GM19043 (cell line): ENCODE data around the gene SLC2A6.

Experiments
- ATAC-seq: cut with Tn5 transposase; IDR thresholded peaks from one replicate; pipeline ENCODE4 v1.9.1; 2021; ENCODE audit warnings: low read depth; ENCODE audit not compliant: unreplicated experiment

The SLC2A6 gene

GRCh38 chr9:133477992-133478850, 678 bp downstream of the SLC2A6 start:
- ATAC-seq, result peak; percentile 28

GRCh38 chr9:133477461-133477860, 1.4 kb downstream of the SLC2A6 start:
- no peak for ATAC-seq

DNA sequence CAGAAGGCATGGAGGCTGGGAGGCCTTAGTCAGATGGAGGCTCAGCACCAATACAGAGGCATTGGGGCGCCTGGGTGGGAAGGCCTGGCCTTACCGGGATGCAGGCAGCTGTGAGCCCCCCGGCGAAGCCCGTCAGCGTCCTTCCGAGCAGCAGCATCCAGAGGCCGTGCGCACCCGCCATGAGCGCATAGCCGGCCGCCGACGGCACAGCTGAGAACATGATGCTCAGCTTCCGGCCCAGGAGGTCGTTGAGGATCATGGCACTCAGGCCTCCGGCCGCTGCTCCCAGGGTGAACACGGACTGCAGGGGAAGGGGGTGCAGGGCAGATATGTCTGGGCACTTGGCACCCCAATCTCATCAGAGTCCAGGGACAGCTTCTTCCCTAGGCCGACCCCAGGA, 2.0 kb downstream of the SLC2A6 start:
- ATAC-seq, result no peak

DNA sequence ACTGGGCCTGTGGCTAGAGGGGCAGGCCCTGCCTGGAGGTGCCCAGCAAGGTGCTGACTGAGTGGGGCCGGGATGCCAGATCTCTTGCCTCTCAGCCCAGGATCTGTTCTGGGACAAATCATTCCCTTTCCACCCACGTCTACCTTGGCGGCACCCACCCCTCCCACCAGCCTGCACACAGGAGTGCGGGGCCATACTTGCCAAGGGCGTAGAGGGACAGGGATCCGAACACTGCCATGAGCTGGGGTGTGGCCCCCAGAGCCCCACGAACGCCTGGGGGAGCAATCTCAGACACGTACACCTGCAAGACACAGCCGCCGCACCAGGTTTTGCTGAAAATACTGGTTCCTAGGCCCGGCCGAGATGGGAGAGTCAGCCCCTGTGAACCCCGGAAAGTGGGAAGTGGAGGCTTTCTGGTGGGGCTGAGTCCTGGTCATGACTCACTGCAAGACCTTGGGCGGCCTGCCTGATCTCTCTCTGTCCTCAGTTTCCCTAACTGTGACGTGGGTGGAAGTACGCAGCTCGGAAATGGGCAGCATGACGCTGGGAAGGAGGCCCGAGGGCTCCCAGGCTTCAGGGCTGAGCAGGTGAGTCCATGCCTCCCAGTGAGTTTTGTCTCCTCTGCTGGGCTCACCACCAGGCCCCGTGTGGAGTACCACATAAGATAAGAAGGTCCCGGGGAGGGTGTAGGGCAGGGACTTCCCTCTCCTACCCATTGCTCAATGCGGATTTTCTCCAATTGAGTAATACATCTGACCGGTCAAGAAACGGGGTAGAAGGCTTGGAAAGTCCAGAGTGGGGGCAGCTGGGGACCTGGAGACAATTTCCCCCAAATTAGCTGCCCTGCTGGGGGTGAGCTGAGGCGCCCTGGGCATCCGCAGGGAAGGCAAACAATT, 2.6 kb downstream of the SLC2A6 start:
- ATAC-seq, result no peak

GRCh38 chr9:133475292-133476012, 3.4 kb downstream of the SLC2A6 start:
- ATAC-seq, result no peak

- no peak for ATAC-seq
Measured at GRCh38 chr9:133474853-133475252, 4.0 kb downstream of the SLC2A6 start.

GRCh38 chr9:133474215-133474614, 4.7 kb downstream of the SLC2A6 start:
- ATAC-seq, result no peak

DNA sequence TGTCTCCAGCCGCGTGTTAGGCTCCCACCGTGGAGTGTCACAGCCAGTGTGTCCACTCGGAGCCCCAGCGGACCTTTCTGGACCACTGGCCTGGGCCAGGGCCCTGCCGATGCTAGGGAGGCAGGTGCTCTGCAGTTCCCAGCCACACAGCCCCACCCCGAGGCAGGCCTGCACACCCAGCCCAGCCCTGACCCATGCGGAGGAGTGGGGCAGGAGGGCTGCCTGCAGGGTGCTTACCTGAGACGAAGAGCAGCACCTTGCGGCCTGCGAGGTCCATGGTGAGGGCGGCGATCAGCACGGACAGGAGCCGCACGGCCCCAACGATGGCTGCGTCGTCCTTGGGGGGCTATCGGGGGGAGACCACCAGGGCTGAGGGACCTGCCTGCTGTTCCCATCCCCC, 5.2 kb downstream of the SLC2A6 start:
- ATAC-seq, result no peak

- no peak for ATAC-seq
Measured at GRCh38 chr9:133472753-133473378, 6.0 kb downstream of the SLC2A6 start.

DNA sequence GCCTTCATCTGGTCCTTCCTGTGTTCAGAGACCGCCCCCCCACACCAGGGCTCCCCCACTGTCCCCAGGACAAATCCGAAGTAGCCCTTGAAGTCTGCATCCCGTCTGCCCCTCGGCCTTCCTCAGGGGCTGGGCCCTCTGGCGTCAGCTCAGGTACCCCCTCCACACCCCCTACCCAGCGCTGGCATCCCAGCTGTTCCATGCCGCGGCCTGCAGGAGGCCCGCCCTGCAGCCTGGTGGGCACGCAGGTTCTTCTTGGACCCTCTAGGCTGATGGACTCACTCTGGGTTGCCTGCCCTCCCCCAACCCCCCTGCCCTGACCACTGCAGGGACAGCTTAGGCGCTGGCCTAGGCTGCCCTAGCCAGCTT, 6.6 kb downstream of the SLC2A6 start:
- no peak for ATAC-seq

DNA sequence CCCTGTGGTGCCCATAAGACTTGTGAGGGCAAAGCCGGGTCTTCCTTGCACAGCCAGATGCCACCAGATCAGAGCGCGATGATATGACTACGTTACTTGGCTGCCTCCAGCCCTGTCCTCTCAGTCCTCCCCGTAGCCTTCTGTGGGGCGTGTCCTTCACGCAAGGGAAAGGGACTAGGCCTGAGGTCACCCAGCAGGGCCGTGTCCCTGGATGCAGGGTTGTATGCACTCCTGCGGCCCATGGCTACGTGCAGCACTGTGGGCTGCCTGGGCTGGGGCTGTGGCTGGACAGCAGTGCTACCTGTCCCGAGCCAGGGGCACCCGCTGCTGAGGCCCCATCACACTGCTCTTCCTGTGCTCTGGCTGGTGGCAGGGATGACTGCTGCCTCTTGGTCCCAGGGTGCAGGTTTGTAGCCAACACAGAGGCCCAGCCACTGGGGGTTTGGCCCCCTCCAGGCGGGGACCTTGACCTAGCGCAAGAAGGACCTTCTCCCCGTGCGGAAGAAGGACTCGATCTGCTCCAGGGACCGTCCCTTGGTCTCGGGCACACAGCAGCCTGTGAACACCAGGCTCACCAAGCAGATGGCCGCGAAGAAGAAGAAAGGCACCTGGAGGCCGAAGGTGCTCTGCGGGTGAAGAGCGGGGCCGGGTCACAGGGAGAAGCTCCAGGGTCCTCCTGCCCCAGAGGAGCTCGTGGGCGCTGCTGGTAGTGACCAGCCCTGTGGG, 7.2 kb downstream of the SLC2A6 start:
- no peak for ATAC-seq

DNA sequence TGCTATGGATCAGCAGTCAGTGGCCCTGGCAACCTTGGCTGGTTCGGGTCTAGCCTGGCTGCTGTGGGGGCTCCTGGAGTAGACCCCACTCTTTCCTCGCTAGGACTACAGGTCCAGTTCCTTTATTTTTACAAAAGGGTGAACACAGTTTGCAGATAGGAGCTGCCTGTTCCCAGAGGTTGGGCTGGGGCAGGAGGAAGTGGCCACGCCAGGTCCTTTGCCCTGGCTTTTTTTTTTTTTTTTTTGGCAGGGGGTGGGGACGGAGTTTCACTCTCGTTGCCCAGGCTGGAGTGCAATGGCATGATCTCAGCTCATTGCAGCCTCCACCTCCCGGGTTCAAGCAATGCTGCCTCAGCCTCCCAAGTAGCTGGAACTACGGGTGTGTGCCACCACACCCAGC, 7.9 kb downstream of the SLC2A6 start:
- no peak for ATAC-seq

DNA sequence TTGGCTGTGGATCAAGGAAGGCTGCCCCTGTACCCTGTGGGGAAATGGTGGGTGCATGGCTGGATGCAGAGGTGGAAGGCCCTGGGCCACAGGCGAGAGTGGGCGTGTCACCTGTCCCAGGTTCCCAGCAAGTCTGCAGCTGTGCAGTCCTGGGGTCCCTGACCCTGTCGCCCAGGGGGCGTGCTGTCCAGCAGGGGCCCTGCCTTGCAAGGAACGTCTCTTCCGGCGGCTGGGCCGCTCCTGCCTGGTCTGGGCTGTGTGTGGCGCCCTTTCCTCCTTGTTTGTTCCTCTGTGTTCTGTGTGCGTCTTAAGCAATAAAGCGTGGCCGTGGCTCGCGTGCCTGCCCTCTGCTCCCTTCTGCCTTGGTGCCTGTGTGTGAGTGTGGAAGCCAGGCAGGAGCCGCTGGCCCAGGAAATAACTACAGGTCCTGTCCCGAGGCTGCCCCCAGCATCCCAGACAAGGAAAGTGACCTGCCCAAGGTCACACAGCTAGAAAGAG, 8.4 kb downstream of the SLC2A6 start:
- no peak for ATAC-seq

GRCh38 chr9:133468777-133469421, 10.0 kb downstream of the SLC2A6 start:
- ATAC-seq, result no peak

- ATAC-seq, result no peak
Measured at GRCh38 chr9:133468374-133468773, 10.5 kb downstream of the SLC2A6 start.

- ATAC-seq, result no peak
Measured at GRCh38 chr9:133467101-133467500, 11.8 kb downstream of the SLC2A6 start.

DNA sequence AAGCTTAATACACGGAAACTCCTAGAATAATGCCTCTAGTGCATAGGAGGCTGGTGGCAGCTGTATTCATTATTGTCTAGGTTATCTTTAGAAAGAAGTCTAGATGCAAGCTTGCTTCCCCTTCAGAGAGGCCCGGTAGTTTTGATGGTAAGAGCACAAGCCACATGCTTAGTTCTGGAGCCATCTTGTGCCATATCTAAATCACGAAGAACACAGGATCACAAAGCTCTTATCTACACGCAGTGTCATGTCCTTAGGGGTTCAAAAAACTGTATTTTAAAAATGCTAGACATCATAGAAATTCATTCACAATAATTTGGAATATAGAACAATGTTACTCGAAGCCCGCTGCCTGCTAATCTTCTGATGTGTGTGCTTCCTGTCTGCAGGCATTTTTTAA, 12.9 kb downstream of the SLC2A6 start:
- no peak for ATAC-seq

DNA sequence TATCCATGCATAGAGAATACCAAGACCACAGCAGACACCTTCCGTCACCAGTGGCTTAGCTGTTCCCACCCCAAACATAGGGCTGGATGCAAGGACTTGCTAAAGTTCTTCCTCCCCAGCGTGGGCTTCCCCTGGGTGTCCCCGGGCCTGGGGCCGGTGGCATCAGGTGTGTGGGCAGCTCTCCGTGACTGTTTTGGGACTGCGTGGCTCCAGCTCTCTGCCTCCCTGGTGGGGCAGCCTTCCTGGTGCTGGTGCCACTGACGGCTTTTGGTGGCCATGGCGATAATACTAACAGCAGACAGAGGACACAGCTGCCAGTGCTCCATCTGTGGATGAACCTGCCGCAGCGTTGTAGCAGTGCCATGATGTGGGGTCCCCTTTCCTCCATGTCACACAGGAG, 14.3 kb downstream of the SLC2A6 start:
- ATAC-seq, result no peak

- no peak for ATAC-seq
Measured at GRCh38 chr9:133463864-133464615, 14.9 kb downstream of the SLC2A6 start.
